ENCODE measurements around the gene ZFHX3.

Gene ZFHX3

GRCh38 chr16:72794986-72795385 lies 252.9 kb downstream of the ZFHX3 start:
- POLR2A ChIA-PET = no interaction called here
- DNase-seq (ENCODE audit: extremely low spot score) = no peak
- CTCF ChIA-PET = interaction anchor here (0.7 to 1.9 kb wide), 3 partner anchors 10 to 38 kb away, joined by 3 to 8 read pairs (median 4); no protein-coding TSS in a partner anchor
- no peak for TF ChIP-seq CTCF (IDR thresholded peaks at IDR 0.05; ENCODE audit: control extremely low read depth, extremely low read depth, low read depth, missing control alignments)

- ChIA-PET CTCF (interaction anchor here (0.7 to 2.2 kb wide), 3 partner anchors 10 to 38 kb away, joined by 3 to 11 read pairs (median 4); no protein-coding TSS in a partner anchor), POLR2A (no interaction called here)
- DNase-seq (ENCODE audit: extremely low spot score) = no peak
- TF ChIP-seq CTCF (IDR thresholded peaks at IDR 0.05; ENCODE audit: control extremely low read depth, extremely low read depth, low read depth, missing control alignments) = no peak
Measured at GRCh38 chr16:72794319-72794718, 253.6 kb downstream of the ZFHX3 start.

- DNase-seq (ENCODE audit: extremely low spot score) = no peak
- ChIA-PET POLR2A (no interaction called here), CTCF (interaction anchor here (1.4 to 2.2 kb wide), 2 partner anchors 11 to 39 kb away, joined by 4 to 11 read pairs; no protein-coding TSS in a partner anchor)
- no peak for TF ChIP-seq CTCF (IDR thresholded peaks at IDR 0.05; ENCODE audit: control extremely low read depth, extremely low read depth, low read depth, missing control alignments)
Measured at GRCh38 chr16:72793716-72794115, 254.2 kb downstream of the ZFHX3 start.

GRCh38 chr16:72793017-72793416 lies 254.9 kb downstream of the ZFHX3 start:
- POLR2A ChIA-PET = no interaction called here
- TF ChIP-seq CTCF (IDR thresholded peaks at IDR 0.05; ENCODE audit: control extremely low read depth, extremely low read depth, low read depth, missing control alignments) = no peak
- no peak for DNase-seq (ENCODE audit: extremely low spot score)
- CTCF ChIA-PET = interaction anchor here (1.0 to 2.2 kb wide), 2 partner anchors 15 to 39 kb away, joined by 3 to 11 read pairs; no protein-coding TSS in a partner anchor

GRCh38 chr16:72791786-72792185 lies 256.1 kb downstream of the ZFHX3 start:
- no peak for DNase-seq (ENCODE audit: extremely low spot score)
- TF ChIP-seq CTCF (IDR thresholded peaks at IDR 0.05; ENCODE audit: control extremely low read depth, extremely low read depth, low read depth, missing control alignments) = no peak
- CTCF ChIA-PET = interaction anchor here (0.7 to 1.9 kb wide), 2 partner anchors 41 to 49 kb away, joined by 3 to 9 read pairs; no protein-coding TSS in a partner anchor

GRCh38 chr16:72789921-72790320 lies 258.0 kb downstream of the ZFHX3 start:
- ChIA-PET CTCF (interaction anchor here (1.1 to 2.5 kb wide), 6 partner anchors 12 to 43 kb away, joined by 3 to 9 read pairs (median 4); no protein-coding TSS in a partner anchor), POLR2A (no interaction called here)

More at GRCh38 chr16:72791786-72792185, 256.1 kb downstream of the ZFHX3 start:
- POLR2A ChIA-PET = no interaction called here

More at GRCh38 chr16:72789921-72790320, 258.0 kb downstream of the ZFHX3 start:
- TF ChIP-seq CTCF (IDR thresholded peaks at IDR 0.05; ENCODE audit: control extremely low read depth, extremely low read depth, low read depth, missing control alignments) = no peak
- no peak for DNase-seq (ENCODE audit: extremely low spot score)

Data from GM10248 (cell line).